ENCODE measurements around the gene LRMDA.

LRMDA gene

DNA sequence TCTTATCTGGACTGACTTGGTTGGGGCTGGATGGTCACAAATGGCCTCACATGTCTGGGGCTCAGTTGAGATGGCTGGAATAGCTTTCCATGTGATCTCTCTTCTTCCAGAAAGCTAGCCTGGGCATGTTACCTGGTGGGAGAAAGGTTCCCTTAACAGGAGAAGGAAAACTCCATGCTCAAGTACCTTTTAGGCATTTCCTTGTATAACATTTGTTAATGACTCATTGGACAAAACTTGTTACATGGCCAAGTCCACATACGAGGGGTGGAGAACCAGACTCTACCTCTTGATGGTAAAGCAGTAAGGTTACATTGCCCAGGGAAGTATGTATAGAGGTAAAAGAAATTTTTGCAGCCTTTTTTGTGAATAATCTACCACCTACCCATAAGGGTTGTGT, 826.4 kb downstream of the LRMDA start:
- no peak for DNase-seq

DNA sequence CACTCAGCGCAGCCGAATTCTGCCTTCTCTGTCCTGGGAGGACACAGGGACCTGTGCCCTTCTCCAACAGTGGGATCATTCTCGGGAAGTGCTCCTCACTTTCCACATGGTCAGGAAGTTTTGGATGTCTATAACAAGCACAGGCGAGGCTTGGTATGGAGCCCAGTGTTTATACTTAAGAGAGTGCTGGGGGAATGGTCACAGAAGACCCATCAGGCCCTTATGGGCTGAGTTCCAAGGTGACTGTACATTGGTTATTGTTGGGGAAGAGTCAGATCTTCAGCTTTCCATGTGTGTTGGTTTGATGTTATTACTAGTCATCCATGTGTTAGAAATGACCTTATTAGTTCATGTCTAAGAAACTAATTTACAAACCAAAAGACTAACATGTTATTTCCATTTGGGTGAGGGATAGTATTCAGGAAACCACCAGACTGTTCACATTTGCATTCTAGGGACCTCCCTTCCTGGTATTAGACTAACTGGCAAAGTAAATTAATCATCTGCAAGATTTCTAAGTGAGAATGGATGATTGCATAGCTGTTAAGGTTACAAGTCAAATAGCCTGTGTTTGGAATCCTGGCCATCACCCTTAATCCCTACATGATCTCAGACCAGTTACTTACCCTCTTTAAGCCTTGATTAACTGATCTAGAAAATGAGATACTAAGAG, 834.2 kb downstream of the LRMDA start:
- no peak for DNase-seq

DNA sequence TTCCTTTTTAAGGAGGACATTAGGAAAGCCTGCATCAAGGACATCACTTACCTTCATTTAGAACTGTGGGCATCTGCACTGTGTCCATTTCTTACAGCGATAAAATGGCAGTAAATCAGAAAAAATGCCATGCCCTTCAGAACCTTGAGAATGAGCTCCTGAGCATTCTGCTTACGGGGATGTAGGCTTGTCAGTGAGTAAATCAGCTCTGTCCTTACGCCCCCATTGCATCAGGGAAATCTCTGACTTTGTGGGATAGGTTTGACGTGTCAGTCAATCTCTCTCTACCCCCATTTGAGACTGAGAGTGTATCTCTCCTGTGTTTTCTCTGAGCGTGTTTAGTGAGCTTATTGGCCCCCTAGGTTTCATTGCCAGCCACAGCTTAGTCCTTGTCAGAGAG, 837.1 kb downstream of the LRMDA start:
- no peak for DNase-seq

DNA sequence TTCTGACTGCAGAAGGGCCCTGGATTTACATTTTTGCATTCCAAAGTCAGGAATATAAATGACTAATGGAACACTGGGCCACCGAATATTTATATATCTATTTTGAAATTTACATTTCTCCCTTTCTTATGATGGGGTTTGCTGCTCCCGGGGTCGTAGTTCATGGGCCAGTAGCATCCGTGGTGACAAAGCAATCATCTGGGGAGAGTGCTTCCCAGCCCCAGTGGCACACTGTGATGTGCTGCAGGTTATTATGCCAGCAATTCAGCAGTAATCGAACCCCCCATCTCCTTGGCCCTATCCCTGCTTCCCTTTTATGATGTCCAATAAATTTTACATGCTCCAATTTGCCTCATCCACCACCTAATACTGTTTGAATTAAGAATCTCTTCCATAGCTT, 837.5 kb downstream of the LRMDA start:
- DNase-seq = no peak

DNA sequence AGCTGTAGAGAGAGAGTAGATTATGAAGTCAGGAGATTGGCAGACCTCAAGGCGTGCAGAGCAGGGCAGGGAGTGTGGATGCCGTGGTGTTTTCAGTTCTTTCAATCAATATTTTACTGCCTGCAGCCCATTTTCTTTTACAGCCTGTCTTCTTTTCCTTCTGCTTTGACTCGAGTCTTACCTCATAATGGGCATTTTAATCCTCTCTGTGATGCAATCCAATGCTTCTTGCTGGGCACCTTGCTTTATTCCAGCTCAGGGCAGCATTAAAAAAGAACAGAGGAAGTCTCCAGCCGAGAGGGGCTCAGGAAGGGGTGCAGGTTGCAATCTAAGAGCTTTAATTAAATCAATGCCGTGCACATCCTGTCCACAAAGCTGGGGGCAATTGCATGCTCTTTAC, 839.0 kb downstream of the LRMDA start:
- DNase-seq = no peak

DNA sequence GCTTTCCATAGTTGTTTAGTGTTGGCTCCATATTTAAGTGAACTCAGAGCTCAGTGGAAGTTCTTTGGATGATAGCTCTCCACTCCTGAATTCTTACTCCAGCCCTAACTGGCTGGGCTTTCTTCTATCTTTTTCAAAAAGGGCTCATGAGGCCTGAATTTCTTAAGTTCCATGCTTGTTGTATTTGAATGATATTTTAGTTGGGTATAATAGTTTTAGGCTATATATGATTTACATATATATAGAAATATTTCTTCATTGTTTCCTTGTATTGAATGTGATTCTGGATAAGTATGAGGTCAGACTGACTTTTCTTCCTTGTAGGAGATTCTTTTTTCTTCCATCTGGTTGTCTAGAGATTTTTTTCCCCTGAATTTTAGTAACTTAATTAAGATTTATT, 843.5 kb downstream of the LRMDA start:
- no peak for DNase-seq

DNA sequence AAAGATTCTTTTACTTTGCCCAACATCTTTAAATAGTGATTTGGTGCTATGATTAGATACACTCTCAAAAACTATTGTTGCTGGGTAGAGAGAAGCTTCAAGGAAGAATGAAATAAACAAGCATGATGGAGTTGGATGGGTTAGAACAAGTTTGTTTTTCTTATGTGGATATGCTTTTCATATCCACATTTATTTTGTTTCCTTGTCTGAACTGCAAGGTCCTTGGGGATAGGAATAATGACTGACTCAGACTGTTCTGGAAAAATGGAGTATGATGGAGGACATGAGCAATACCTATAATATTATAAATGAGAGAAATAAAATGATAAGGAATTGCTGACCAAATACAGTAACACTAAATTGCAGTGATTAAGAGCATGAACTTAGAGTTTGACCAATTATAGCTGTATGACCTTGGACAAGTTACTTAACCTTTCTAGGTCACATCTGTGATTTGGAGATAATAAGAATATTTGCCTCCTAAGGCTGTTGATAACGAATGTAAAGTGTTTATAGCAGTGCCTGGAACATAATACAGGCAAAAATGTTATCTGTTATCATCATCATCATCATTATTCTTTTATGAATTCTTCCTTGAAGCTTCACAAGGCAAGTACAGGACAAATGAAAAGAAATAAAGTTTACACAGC, 847.5 kb downstream of the LRMDA start:
- no peak for DNase-seq

DNA sequence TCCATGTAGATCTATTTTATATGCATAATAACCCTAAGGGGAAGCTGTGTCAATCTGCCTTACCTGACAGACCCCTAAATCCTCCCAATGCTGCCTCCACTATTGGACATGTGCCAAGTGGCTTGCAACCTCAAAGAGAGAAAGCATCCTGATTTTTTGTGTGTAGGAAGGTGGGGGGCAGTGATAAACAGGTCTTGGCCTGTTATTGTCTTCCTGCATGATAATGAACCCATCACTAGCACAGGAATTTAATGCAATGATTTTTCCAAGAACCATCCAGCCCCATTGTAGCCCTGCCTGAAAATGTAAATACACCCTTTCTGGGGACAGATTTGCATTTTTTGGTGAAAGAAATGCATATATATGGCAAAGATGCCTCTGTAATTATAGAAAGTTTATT, 850.2 kb downstream of the LRMDA start:
- DNase-seq = no peak

DNA sequence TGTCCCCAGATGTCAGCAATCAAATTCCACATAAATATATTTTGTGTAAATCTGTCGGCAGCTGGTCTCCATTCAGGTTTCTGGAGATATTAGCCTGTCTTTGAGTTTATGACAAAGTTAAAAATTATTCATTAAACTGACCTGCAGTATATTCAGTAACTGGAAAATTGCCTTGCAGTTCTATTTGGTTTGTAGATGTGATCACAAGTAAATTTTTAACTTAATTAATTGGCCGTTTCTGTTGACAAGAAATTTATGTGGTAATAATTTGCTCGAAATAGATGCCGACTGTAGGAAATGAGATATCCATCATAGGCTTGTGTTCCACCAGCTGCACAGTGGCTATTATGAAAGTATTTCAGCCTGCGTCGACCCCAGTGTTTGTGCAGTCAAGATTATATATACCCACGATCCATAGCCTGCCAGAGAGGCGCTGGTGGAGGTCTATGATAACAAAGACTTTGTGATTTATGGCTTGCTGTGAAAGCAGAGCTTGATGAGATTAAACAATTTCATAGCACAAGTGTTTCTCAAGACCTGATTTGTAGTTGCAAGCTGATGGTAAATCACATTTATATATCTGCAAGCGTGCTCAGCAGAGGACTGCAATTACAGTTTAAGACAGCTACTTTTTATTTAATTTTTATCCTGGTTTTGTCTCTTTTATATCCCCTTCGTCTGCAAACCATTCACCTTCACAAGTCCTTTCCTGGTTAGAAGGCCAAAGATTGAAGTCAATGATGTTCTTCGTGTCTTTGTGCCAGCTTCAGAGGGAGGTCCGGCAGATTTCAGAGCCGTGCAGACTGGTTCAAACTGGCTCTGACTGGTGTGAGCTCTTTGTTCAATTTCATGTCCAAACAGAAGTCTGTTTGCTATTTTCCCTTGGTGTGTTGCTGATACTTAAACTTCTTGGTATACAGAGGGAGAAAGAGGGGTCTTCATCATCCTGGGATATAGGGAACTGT, 850.9 kb downstream of the LRMDA start:
- peak; percentile 35 for DNase-seq

DNA sequence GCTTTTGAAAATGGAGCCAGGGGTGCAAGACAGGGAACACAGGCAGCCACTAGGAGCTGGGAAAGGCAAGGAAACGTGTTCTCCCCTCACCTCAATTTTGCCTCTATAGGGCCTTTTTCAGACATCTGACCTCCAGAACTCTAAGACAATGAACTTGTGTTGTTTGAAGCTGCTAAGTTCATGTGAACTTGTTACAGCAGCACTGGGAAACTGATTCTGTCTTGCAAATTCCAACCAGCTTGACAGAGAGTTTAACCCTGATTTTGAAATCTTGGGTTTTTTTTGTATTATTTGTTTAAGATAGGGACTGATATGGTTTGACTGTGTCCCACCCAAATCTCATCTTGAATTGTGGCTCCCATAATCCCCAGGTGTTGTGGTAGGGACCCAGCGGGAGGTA, 852.9 kb downstream of the LRMDA start:
- no peak for DNase-seq

DNA sequence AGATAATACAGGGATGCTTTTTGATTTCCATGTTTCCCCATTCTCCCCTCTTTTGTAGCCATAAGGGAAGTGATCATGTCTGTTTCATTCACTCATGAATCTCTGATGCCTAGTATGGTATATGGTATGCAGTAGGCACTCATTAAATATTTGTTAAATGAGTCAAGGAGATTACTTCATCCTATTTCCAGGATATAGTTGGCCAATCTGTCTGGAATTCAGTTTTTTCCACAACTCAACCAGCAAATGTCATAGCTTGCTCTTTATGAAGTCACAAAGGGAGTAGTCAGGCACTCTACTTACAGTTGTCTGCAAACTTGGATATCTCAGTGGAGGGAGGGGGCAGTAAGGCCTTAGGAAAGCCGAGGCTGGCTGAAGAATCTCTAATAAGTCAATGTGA, 853.6 kb downstream of the LRMDA start:
- DNase-seq = no peak

DNA sequence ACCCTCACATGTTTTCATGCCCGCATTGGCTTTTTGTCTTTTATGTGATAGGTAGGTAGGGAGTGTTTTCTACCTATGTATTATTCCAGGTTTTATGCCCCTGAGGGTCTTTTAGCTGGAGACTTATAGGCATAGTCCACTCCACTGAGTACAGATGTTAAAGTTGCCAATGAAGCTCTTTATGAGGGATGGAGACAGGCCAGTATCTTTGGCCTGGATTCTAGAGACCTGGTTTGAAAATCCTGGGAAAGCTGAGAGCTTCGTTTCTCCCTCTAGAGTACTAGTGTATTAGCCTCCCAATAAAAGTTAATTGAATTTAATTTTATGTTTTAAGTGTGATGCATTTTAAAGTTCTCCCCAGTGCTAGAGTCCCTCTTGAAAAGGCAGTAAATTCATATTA, 854.1 kb downstream of the LRMDA start:
- no peak for DNase-seq

DNA sequence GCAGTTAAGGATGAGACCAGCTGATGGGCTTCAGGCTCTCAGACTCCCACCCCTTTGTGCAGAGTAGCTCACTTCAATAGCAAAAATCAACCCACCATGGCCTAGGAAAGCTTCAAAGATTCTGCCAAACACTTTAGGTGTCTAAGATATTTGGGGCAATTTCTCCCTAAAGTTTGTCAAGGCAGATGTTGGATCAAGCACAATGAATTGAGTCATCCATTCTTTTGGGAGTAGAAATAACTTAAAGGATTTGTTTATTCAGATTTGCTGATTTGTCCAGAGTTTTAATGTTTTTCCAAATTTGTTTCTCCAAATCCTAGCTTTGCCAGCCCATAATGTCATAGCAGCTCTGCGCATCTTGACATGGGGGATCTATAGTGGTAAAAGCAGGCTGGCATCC, 855.1 kb downstream of the LRMDA start:
- no peak for DNase-seq

DNA sequence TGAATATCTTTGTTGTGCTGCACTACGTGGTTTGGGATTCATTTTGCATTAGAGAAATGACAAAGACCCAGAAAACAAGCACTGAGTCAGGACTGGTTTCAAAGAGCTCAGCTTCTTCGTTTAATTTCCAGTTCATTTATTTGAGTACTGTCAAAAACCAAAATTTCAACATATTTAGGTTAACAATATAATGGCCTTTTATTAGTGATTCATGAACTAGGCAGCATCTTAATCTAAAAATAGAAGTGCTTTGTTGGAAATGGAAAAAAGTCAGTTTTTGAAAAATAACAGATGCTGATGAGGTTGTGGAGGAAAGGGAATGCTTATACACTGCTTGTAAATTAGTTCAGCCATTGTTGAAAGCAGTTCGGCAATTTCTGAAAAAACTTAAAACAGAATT, 856.4 kb downstream of the LRMDA start:
- no peak for DNase-seq

DNA sequence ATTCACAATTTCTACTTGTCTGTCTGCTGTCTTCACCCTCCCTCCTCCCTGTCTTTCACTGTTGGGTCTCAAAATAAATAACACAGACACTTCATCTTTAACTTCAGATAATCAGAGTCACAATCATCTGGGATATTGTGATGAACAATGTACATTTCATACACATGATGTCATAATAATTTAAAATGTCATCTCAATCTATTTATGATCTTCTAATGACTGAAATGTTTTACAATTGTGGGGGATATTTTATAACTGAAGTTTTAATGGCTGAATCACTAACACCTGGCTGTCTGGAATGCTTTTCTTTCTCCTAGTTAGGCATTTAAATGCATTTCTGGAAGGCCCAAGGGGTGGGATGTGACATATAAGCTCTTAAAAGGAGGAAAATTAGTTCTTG, 859.8 kb downstream of the LRMDA start:
- DNase-seq = no peak

DNA sequence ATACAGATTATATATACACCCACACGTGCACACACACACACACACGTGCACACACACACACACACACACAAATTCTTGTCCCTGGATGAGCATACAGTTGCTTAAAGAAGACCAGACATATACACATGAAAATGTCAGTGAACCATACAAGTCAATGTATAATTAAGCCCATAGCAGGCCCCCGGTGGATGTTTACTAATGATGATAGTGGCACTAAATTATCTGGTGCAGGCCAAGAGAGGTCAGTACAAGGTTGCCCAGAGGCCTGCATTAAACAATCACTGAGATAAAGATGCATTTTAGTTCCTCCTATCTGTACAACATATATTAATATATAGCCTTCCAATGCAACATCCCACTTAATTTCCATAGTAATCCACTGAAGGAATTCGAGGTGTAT, 860.5 kb downstream of the LRMDA start:
- no peak for DNase-seq

DNA sequence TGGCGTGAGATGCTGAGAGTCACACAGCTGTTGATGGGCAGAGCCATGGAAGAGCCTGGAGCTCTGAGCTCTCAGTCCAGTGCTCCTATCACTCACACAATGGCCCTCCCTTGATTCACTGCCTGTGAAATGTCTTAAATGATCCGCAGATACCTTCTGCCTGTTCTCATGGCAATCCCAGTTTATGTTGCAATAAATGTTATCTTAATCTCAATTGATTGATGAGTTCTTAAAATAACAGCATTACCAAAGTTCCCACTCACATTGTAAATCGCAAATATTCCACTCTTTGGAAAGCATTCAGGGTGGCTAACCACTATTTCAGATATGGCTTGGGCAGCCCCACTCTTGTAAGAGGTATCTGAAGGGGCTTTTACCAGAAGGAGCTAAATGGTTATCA, 865.5 kb downstream of the LRMDA start:
- DNase-seq = no peak

DNA sequence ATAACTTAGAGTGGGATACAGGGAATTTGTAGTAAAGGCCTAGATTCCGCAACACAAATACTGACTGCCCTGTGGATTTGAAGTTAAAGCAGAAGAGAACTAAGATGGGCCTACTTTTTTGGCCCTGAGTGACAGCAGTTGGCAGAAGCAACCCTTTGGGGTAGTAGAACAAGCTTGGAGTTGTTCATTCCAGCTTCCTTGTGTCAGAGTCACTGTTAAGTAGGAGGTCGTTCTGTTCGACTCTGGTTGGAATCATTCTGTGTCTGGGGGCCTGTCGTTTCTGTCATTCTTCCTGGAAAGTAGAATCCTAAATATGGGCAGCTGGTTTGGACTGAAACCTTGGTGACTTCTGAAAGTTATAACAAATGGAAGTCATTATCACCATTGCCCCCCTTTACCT, 865.9 kb downstream of the LRMDA start:
- DNase-seq = no peak

DNA sequence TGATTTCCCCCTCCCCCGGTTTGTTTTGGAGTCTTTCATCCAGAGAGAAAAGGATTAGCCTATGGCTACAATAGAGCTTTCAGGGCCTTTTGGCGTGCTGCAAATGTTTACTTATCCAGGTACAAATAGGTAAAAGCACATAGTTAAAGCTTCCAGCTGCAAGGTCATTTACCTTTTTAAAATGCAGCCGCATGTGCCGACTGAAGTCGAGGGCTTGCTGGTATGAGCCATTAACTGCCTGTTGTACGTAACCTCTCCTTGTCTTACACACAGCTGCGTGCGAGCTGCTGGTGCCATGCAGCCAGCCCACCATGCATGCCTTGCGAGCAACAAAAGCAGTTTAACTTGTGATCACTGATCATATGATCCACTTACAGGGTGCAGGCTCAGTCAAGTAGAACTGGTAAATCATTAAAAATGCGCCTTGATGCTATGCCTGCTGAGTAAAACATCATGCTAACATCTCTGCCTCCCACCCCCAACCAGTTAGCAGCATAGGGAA, 866.4 kb downstream of the LRMDA start:
- DNase-seq = no peak

DNA sequence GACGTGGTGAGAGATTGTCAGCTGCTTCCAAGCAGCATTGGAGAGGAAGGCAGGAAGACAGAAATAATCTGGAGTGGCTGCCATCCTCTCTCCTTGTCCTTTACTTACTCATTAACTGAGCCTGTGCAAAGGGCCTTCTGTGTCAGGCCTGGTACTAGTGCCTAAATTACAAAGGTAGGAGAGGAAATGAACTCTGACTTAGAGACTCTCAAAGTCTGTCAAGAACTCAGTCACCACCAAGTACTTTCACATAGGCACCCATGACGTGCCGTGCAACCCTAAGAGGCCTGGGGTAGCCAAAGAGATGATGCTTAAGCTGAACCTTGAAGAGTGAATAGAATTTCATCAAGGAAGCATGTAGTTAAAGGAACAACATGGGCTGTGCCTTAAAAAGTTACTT, 866.9 kb downstream of the LRMDA start:
- no peak for DNase-seq

DNA sequence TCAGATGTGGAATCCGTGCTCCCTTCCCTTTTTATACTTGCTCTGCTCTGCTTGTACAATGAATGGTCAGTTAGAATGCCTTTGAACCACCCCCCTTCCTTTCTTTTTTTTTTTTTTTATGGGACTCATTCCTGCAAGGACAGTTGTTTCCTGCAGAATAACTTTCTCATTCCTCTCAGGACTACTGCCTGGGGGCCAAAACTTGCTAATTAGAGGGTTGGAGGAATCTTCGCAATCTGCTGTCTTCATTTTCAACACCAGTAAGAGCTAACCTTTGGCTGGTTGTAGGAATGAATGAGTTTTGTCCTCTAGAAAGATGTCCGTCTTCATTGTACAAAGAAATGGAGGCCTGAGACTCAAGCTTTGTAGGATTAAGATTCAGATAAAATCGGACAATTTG, 868.1 kb downstream of the LRMDA start:
- no peak for DNase-seq

DNA sequence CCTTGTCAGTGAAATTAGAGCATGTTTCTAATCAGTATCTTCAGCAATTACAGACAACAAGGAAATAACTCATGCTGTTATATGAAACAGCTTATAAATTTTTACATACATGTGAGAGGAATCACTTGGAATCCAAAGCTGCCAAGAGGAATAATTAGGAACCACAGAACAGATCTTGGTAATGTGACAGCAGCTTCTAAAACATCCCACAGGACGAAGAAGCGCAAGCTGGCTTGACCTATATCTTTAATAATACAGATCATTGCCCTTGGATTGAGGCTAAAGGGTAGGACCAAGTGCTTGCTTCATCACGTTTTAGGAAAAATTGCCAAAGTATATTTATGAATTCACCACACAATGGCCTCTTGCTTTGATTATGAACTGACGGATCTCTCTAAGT, 869.8 kb downstream of the LRMDA start:
- no peak for DNase-seq

DNA sequence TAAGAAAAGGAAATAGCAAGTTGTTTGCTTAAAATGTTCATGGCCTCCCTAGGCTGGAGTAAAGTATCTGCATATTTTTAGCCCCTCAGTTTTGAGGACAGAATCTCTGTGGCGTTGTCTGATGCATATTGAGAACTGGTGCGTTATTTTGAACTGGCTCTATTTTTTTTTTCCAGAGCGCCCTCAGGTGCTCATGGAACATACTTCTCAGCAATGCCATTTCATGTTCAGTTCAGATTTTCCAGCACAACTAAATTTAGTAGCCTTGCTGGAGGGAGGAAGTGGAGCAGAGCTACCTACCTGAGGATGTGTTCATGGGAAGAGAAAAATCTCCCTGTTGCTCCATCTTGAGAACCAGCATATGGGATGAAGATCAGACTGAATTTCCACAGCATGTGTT, 870.5 kb downstream of the LRMDA start:
- no peak for DNase-seq

DNA sequence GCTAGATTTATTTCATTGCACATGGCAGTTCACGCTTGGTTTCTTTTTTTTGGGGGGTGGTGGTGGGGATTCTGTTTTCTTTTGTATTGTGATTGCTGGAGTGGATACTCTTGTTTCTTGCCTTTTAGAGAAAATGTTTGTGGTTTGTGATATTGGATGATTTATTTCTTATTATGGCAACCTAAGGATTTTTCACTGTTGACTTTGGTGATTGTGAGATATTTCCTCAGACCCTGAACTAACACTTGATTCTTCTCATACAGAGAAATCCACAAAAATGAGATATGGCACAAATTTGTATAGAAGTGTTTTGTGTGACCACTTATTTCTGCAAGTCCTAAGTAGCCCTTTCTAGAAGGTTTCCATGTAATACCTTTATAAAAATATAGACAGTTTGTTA, 871.1 kb downstream of the LRMDA start:
- DNase-seq = no peak
